Measurements from ENCODE around the gene TESMIN.

TESMIN gene

GRCh38 chr11:68762481-68762880, 11.2 kb upstream of the TESMIN start:
- DNase-seq (no peak), ATAC-seq (no peak)

DNA sequence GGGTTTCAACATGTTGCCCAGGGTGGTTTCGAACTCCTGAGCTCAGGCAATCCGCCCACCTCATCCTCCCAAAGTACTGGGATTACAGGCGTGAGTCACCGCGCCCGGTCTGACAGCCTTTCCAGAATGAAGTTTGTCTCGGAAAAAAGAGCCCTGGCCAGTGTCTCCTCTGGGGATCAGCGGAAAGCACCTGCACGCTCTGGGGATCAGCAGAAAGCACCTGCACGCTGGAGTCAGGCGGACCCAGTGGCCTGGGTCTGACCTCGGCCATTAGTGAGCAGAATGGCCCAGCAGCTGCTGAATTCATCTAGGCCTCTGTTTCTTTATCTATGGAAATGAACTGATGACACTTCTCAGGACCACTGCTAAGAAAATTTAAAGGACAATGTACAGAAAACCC, 10.5 kb upstream of the TESMIN start:
- no peak for DNase-seq
- no peak for ATAC-seq

DNA sequence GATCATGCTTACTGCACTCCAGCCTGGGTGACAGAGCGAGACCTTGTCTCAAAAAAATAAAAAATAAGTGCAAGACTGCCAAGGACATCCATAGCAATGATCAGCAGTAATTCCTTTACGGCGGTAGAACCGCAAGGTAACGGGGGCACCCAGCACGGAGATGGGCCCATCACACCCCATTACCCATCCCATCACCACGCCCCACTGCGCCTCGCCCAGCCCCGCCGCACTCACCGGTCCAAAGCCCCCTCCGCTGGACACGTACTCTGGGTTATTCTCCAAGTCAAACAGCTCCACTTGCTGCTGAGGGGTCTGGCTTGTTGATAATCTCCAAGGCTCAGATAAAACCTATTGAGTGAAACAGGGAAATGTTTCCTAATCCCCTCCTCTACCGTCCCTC, 8.7 kb upstream of the TESMIN start:
- no peak for ATAC-seq

DNA sequence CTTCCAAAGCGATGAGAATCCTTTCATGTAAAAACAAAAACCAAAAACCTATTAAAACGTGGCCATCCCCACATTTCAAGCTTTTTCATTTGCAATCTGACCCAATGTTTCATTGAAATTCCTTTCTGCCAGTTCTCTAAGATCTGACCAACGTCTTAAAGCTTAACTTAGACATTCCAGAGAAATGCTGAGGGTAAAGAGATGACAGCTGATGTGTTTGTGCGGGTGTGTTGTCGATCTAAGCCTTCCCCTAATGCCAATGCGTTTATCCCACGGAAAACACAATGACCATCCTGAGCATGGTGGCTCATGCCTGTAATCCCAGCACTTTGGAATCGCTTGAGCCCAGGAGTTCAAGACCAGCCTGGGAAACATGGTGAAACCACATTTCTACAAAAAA, 6.4 kb upstream of the TESMIN start:
- ATAC-seq (no peak), DNase-seq (no peak)

More for the DNA sequence above, 8.7 kb upstream of the TESMIN start:
- DNase-seq, result no peak

DNA sequence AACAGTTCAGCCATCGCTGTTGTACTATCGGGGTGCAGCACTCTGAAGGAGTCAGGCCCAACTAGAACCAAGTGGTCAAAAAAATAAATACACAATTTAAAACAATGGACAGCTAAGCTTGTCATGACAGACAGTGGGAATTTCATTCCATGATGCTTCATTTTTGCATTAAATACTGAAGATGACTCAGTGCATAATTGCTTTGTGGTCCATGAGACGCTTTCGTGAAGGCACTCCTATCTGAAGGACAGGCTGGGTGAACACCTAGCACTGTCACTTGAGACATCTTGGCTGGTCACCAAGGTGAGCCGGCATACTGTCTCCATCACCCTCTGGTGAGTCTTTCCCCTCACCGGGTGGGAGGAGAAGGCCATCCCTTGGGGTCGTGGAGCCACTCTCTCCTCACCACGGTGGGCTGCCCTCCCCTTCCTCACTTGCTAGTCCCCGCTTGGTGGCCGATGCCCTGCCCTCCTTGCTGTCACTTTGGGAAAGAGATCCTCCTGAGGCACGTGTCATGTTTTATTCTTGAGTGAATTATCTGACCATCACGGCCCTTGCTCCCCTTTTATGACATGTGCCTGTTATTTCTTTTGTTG, 4.9 kb upstream of the TESMIN start:
- ATAC-seq (no peak), DNase-seq (no peak)

DNA sequence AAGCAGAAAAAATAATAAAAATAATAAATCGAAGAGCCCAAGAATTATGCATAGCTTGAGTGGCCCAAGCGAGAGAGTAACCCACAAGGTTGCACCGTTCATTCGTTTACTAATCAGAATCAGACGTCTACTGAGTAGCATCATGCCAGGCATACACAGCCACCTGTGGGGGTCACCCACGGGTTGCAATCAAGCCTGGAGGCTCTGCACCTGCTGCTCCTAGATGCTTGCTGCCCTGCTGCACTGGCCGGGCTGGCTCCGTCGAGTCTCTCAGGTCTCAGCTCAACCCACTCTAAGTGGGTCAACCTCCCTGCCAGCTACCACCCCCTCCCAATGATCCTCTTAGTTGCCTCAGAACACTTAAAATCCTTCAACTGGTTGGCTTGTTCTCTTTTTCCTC, 2.0 kb upstream of the TESMIN start:
- ATAC-seq (no peak), DNase-seq (no peak)

DNA sequence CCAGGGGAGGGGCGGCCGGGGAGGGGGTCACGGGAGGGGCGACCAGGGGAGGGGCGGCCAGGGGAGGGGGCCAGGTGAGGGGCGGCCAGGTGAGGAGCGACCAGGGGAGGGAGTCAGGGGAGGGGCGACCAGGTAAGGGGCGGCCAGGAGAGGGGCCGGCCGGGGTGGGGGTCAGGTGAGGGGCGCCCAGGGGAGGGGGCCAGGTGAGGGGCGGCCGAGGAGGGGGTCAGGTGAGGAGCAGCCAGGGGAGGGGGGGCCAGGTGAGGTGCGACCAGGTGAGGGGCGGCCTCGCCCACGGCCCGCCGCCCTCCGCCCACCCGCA, 355 bp downstream of the TESMIN start:
- DNase-seq (no peak), ATAC-seq (no peak)

DNA sequence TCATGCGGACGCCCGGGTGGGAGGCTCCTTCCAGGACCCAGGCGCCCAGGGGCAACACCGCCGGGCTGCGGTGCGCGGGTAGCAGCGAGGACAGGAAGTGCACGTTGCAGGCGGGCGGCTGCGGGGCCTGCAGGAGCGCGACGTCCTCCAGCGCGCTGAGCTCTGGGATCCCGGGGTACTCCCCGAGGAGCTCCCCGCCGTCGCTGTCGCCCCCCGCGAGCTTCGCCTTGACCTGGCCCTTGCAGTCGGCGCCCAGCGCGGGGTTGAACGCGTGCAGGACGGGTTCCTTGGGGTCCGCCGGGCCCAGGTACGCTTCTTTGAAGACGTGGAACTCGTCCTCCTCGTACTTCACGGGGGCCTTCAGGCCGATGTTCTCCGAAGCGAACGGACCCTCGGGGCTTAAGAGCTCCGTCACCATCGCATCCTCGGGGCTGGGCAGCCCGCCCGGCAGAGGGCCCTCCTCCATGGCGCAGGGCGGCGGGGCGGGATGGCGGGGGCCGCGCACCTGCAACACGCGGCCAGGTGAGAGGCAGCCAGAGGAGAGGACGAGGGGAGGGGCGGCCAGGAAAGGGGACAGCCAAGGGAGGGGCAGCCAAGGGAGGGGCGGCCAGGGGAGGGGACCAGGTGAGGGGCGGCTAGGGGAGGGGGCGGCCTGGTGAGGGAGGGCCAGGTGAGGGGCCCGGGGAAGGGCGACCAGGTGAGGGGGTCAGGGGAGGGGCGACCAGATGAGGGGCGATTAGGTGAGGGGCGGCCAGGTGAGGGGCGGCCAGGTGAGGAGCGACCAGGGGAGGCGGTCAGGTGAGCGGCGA, 921 bp downstream of the TESMIN start:
- DNase-seq (peak; percentile 11), ATAC-seq (no peak)

DNA sequence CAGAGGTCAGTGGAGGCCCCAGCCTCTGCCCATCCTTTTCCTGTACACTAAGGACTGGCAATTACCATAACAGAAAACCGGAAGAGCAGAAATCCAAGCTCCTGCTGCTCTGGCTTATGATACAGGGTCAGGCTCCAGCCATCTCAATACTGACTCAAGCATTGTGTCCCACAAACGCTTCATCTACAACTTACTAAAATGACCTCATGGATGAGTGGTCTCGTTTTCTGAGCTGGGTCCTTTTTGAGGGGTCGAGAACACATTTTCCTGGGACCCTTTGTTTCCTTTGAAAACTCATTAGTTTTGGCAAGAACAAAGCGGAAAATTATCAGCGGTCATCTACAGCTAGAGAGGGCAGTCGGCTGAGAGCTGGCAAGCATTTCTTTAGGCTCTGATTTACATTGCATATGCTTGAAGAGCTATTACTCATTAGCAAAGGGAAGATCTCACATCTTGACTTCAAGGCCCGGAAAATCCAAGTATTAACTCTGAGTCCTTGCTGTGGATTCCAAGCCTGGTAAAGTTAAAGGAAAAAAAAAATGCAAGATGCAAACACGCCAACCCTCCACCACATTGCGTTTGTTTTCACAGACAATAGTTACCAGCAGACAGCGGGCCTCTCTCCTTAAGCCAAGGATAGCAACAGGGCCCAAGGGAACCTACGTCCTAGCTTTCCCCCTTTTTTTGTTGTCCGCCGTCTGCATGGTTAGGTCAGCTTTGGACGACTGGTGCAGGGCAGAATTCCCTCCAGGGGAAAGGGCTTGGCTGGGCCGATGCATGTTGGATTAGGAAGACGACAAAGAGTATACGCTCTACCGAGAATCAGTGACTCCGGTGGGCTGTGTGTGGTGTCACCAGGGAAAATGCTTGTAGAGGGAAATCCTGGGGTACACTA, 1.8 kb downstream of the TESMIN start:
- ATAC-seq, result no peak
- DNase-seq, result no peak

DNA sequence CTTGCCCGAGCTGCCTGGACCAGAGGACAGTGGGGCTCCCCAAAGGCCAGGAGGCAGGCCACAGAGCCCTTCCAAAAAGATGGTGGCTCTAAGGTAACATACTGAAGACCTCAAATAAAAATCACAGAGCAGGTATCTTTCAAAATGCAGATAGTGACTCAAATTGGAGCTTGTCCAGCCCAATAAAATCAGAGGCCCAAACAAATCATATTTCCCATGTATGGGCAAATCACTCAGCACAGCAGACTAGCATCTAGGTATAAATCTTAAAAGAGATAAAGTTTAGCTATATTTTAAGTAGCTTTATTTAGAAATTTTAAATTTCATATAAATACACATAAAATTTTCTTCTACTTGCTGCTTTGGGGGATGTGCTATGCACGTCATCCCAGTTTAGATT, 3.3 kb downstream of the TESMIN start:
- DNase-seq (no peak), ATAC-seq (no peak)

- ATAC-seq (no peak), DNase-seq (no peak)
Measured at GRCh38 chr11:68743539-68743938, 7.8 kb downstream of the TESMIN start.

DNA sequence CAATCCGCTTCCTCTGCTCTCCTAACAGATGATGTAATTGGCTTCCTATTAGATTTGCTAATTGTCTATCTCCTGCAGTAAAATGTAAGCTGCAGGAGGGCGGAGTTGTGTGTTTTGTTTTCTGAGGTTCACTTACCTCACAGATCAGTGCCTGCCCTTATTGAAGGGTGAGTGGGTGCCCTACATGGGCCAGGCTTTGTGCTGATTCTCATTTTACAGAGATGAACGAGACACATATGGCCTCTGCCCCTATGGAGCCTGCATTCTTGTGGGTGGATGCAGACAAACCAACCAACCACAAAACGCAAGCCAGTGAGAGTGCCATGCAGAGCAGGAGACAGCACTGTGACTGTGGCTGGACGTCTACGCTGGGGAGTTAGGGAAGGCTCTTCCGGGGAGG, 9.9 kb downstream of the TESMIN start:
- DNase-seq (no peak), ATAC-seq (no peak)

GRCh38 chr11:68735646-68736045, 15.7 kb downstream of the TESMIN start:
- no peak for ATAC-seq
- DNase-seq, result no peak

DNA sequence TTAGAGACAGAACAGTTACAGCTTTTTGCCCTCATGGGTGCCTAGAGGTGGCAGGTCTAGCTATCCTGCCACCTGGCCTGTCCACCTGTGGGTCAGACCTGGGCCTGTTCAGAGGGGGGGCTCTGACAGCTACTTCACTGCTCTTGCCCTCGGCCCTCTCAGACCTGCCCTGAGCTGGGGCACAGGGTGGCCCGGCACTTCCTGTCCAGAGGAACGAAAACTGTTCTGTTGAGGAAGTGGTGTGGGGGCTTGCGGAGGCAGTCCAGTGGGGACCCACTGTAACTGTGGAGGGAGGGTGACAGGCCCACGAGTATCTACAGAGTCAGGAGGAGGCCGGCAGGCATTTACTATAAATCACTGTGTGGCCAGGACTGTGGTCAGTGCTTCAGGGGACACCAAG, 16.2 kb downstream of the TESMIN start:
- DNase-seq (no peak), ATAC-seq (no peak)

DNA sequence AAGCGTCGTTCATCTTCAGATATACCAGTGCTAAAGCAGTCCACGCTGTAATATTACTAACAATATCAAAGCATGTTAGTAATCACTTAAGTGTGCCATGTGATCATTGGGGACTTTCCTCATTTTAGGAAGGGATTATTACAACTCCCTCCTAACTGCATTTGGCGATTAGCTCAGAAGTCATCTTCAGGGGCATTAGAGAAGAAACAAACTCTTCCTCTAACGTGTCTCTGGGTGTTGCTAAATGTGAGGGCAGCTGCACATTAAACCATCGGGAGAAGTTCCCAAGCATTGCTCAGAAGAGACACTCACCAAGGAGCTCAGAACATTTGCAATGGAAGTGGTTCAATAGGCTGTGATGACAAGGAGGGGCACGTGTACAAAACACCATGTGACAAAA, 17.2 kb downstream of the TESMIN start:
- DNase-seq (no peak), ATAC-seq (no peak)

DNA sequence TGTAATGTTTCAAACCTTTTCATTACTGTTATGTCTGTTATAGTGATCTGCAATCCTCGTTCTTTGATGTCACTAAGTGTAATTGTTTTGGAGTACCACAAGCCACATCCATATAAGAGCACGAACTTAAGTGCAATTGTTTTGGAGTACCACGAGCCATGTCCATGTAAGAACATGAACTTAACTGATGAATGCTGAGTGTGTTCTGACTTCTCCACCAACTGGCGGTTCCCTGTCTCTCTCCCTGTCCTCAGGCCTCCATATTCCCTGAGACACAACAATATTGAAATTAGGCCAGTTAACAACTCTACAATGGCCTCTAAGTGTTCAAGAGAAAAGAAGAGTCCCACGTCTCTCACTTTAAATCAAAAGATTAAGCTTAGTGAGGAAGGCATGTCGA, 23.5 kb downstream of the TESMIN start:
- DNase-seq, result no peak
- no peak for ATAC-seq

DNA sequence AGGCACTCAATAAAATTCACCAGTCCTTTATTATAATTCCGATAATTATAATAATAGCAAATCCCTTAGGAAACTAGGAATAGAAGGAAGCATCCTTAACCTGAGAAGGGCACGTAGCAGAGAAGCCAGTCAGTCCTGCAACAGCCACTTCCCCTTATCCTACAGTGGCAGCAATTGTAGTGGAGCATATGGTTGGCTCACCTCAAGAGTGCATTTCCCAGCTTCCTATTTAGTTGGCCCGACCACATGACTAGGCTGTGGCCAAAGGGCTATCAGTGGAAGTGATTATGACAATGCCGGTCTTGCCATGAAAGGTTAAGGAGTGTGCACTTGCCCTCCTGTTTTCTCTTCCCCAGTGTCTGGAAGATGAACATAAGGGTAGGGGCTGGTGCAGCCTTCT, 27.0 kb downstream of the TESMIN start:
- no peak for ATAC-seq
- no peak for DNase-seq

DNA sequence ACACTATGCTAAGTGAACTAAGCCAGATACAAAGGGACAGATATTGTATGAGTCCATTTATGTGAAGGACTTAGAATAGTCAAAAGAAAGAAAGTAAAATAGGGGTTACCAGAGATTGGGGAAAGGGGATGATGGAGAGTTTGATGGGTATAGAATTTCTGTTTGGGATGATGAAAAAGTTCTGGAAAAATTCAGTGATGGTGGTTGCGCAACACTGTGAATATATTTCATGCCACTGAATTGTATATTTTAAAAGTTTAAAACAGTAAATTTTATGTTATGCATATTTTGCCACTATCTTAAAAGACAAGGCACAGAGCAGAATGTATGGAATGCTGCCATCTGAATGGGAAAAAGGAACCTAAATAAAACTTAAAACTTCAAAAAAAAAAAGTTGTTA, 29.2 kb downstream of the TESMIN start:
- ATAC-seq, result no peak

GRCh38 chr11:68721075-68721474, 30.2 kb downstream of the TESMIN start:
- no peak for ATAC-seq

More for the DNA sequence above, 29.2 kb downstream of the TESMIN start:
- DNase-seq, result no peak

GRCh38 chr11:68715456-68716122, 35.7 kb downstream of the TESMIN start:
- no peak for DNase-seq
- ATAC-seq, result no peak

More at GRCh38 chr11:68721075-68721474, 30.2 kb downstream of the TESMIN start:
- DNase-seq, result no peak

DNA sequence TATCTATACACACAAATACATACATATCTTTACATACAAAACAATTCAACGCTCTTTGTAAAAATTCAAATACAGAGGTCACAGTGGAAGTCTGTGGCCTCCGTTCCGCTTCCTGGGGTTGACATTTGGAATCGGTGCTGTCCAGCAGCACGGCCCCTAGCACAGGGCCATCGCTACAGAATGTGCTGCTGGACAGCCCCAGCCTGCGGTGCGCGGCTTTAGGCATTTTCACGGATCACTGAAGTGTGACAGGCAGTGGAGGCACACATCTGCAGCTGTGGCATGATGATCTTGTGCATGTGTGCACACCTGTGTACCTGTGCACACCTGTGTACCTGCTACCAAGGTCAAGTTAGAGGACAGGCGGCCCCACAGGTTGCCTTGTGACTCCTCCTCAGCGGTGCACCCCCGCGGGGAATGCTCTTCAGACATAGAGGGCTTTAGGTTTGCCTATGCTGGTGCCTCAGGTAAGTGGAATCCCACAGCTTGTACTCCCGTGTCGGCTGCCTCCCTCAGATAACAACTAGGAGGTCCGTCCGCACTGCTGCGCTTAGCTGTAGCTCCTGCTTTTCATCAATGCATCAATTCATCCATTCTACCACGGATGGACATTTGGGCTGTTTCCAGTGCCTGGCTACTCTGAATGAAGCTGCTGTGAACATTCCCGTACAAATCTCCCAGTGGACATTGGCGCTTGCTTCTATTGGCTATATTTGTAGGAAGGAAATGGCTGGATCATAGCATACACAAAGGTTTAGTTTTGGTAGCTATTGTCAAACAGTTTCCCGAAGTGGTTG, 37.1 kb downstream of the TESMIN start:
- ATAC-seq, result no peak

DNA sequence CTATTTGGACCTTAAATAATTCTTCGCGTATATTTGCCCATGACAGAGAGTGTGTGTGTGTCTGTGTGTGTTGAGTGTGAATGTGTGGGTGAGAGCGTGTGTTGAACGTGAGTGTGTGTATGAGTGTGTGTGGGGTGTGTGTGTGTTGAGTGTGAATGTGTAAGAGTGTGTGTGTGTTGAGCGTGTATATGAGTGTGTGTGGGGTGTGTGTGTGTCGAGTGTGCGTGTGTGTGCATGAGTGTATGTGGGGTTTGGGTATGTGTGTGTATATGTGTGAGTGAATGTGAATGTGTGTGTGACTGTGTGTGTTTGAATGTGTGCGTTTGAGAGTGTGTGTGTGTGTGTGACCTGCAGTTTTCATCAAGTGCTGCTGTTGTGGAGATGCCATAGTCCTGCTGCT, 40.2 kb downstream of the TESMIN start:
- no peak for ATAC-seq
- no peak for DNase-seq

More for the DNA sequence above, 37.1 kb downstream of the TESMIN start:
- no peak for DNase-seq
